ENCODE measurements around the gene CLEC20A.

- TF ChIP-seq CTCF (IDR thresholded peaks at IDR 0.05) (no peak), POLR2A (IDR thresholded peaks at IDR 0.05) (no peak)
Measured at GRCh38 chr1:178504286-178504685, 7.5 kb upstream of the CLEC20A start.

Measured in suprapubic skin (tissue), 3 donors.